ENCODE measurements around the gene SLC22A1.

The SLC22A1 gene

GRCh38 chr6:160093061-160093460 lies 28.6 kb upstream of the SLC22A1 start:
- WGBS, result 96% methylated on average over 7 of the region's 7 CpGs
- no peak overlapping the region for H4K8ac ChIP-seq (ENCODE audit: low read length)
- H2BK15ac ChIP-seq (ENCODE audit: low read depth, poor library complexity, severe bottlenecking), result no peak overlapping the region
- H3K79me1 ChIP-seq (replicated peaks; ENCODE audit: low read length, poor library complexity, severe bottlenecking), result peaks cover 35% of the 10 kb centered on the region
- no peak overlapping the region for H2BK120ac ChIP-seq (ENCODE audit: low read depth, low read length)
- no peak overlapping the region for H2BK12ac ChIP-seq (ENCODE audit: low read length in 2 of 2)
- H2AFZ ChIP-seq (ENCODE audit: low read depth, low read length), result no peak overlapping the region
- no peaks in the 10 kb centered on the region for H3K27me3 ChIP-seq (ENCODE audit: control insufficient read depth in 1 of 2, insufficient read depth in 1 of 2, low read length in 2 of 2)
- H3K18ac ChIP-seq (ENCODE audit: low read depth in 1 of 2, low read length in 2 of 2), result no peak overlapping the region
- H3K4me1 ChIP-seq (ENCODE audit: control insufficient read depth, insufficient read depth, low read depth, low read length), result no peaks in the 10 kb centered on the region
- no peak overlapping the region for H3K27ac ChIP-seq (ENCODE audit: low read length, poor library complexity, severe bottlenecking)
- H3K36me3 ChIP-seq (ENCODE audit: control insufficient read depth in 1 of 2, insufficient read depth in 2 of 2, low read depth in 1 of 2, low read length in 2 of 2), result peaks cover 72 to 86% of the 10 kb centered on the region in 2 experiments
- H3K9ac ChIP-seq (ENCODE audit: low read length), result no peak overlapping the region
- H3K9me3 ChIP-seq (ENCODE audit: control insufficient read depth, low read length), result no peaks in the 10 kb centered on the region
- no peak for DNase-seq
- H3K23ac ChIP-seq (ENCODE audit: low read length in 2 of 2), result no peak overlapping the region
- H3K4ac ChIP-seq (ENCODE audit: low read depth in 1 of 2, low read length in 2 of 2), result no peak overlapping the region
- no peak overlapping the region for H3K4me3 ChIP-seq (ENCODE audit: insufficient read depth in 1 of 2, low read depth in 1 of 2, low read length in 2 of 2)
- H4K91ac ChIP-seq (ENCODE audit: low read length), result no peak overlapping the region
- H3K4me2 ChIP-seq (ENCODE audit: low read length, poor library complexity, severe bottlenecking), result no peak overlapping the region
- H2BK5ac ChIP-seq (ENCODE audit: low read depth, low read length, poor library complexity, severe bottlenecking), result no peak overlapping the region
- H3K14ac ChIP-seq (ENCODE audit: low read length in 2 of 2), result no peak overlapping the region
- H2AK5ac ChIP-seq (ENCODE audit: low read length, severe bottlenecking), result no peak overlapping the region

GRCh38 chr6:160093946-160094345 lies 27.7 kb upstream of the SLC22A1 start:
- H3K4ac ChIP-seq (ENCODE audit: low read depth in 1 of 2, low read length in 2 of 2), result no peak overlapping the region
- no peak overlapping the region for H3K18ac ChIP-seq (ENCODE audit: low read depth in 1 of 2, low read length in 2 of 2)
- peak overlapping the region in 1 of 2 experiments; percentile 47 for H3K23ac ChIP-seq (ENCODE audit: low read length in 2 of 2)
- H3K27ac ChIP-seq (ENCODE audit: low read length, poor library complexity, severe bottlenecking), result no peak overlapping the region
- H2BK15ac ChIP-seq (ENCODE audit: low read depth, poor library complexity, severe bottlenecking), result no peak overlapping the region
- peaks cover 68 to 92% of the 10 kb centered on the region in 2 experiments for H3K36me3 ChIP-seq (ENCODE audit: control insufficient read depth in 1 of 2, insufficient read depth in 2 of 2, low read depth in 1 of 2, low read length in 2 of 2)
- no peak overlapping the region for H2AK5ac ChIP-seq (ENCODE audit: low read length, severe bottlenecking)
- no peaks in the 10 kb centered on the region for H3K9me3 ChIP-seq (ENCODE audit: control insufficient read depth, low read length)
- WGBS, result 99% methylated on average over 4 of the region's 4 CpGs
- H2BK12ac ChIP-seq (ENCODE audit: low read length in 2 of 2), result no peak overlapping the region
- H4K8ac ChIP-seq (ENCODE audit: low read length), result no peak overlapping the region
- H2AFZ ChIP-seq (ENCODE audit: low read depth, low read length), result no peak overlapping the region
- H3K14ac ChIP-seq (ENCODE audit: low read length in 2 of 2), result no peak overlapping the region
- H3K4me3 ChIP-seq (ENCODE audit: insufficient read depth in 1 of 2, low read depth in 1 of 2, low read length in 2 of 2), result no peak overlapping the region
- peaks cover 33% of the 10 kb centered on the region for H3K79me1 ChIP-seq (replicated peaks; ENCODE audit: low read length, poor library complexity, severe bottlenecking)
- no peak overlapping the region for H3K9ac ChIP-seq (ENCODE audit: low read length)
- no peaks in the 10 kb centered on the region for H3K27me3 ChIP-seq (ENCODE audit: control insufficient read depth in 1 of 2, insufficient read depth in 1 of 2, low read length in 2 of 2)
- H4K91ac ChIP-seq (ENCODE audit: low read length), result no peak overlapping the region
- no peak for DNase-seq
- H3K4me2 ChIP-seq (ENCODE audit: low read length, poor library complexity, severe bottlenecking), result no peak overlapping the region
- H2BK120ac ChIP-seq (ENCODE audit: low read depth, low read length), result no peak overlapping the region
- H3K4me1 ChIP-seq (ENCODE audit: control insufficient read depth, insufficient read depth, low read depth, low read length), result no peaks in the 10 kb centered on the region
- H2BK5ac ChIP-seq (ENCODE audit: low read depth, low read length, poor library complexity, severe bottlenecking), result no peak overlapping the region

DNA sequence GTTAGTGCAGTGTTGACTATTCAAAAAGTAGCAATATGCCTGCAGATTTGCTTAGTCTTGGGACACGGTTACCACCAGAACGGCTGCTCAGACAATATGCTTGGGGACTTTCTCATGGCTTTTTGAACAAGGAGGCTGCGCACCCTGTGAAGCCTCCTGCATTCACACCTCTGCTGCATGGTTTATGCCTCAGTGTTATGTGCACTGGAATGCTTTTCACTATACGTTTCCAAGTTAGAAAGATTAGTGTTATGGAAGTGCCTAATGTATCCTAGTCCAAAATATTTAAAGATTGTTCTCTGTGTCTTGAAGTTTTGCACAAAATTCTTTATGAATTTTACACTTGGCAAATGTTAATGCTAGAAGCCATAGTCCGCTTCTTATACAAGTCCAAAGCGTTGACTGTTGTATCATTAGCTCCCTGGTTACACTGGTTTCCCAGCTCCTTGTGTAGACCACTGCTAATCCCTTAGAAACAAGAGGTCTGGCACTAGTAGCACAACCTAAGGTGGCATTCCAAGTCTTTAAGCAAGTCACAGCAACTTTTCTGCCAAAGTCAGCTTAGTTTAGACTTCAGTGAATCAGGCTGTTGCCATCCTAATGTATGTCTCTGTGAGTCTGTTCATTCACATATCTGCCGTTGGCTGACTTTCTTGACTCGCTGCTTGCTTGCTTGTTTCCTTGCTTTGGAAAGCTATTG lies 26.3 kb upstream of the SLC22A1 start:
- 95% methylated on average over 8 of the region's 8 CpGs for WGBS
- H3K27me3 ChIP-seq (ENCODE audit: control insufficient read depth in 1 of 2, insufficient read depth in 1 of 2, low read length in 2 of 2), result no peaks in the 10 kb centered on the region

DNA sequence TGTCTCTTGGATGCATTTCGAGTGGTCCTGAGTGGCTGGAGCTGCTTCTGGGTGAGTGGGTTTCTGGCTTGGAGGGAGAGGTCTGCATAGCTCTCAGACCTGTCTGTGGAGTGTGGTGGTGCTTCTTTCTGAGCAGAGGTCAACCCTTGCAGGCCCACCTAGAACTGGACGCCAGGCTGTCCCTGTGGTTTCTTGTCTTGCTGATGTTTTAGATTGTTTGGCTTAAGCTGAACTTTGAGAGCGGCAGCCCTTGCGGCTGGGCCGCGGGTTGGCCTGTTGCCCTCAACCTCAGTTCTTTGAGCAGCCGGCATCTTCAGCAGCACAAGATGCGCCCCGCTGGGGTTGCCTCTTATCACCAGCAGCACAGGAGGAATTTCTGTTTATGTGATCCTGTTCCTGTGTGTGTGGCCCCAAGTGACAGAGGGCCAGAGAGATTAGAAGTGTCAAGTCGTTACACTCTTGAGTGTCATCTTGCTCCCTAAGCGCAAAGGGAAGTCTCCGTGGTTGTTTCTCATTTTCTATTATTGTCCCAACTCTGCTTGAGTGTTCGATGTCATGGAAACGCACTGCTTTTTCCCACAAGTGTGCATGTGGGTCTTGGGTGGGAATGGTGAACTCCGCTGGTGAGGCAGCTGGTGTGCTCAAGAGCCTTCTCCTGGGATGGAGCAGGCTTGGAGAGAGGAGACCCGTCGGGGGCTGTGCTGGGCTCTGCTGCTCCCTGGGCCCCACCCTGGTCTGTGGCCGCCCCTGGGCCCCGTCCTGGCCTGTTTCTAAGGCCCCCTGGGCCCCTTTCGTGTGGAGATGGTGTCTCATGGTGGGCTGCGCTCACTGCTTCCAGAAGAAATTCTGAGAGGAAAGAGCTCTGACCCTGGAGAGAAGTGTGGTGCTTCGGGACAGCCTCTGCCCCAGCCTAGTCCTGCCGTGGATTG lies 20.1 kb upstream of the SLC22A1 start:
- Histone ChIP-seq H2BK12ac (ENCODE audit: low read length in 2 of 2) (no peak overlapping the region), H3K4ac (ENCODE audit: low read depth in 1 of 2, low read length in 2 of 2) (no peak overlapping the region), H3K9ac (ENCODE audit: low read length) (no peak overlapping the region), H3K27ac (ENCODE audit: low read length, poor library complexity, severe bottlenecking) (no peak overlapping the region), H3K4me1 (ENCODE audit: control insufficient read depth, insufficient read depth, low read depth, low read length) (peaks cover 3% of the 10 kb centered on the region), H3K27me3 (ENCODE audit: control insufficient read depth in 1 of 2, insufficient read depth in 1 of 2, low read length in 2 of 2) (no peaks in the 10 kb centered on the region), H2BK15ac (ENCODE audit: low read depth, poor library complexity, severe bottlenecking) (no peak overlapping the region), H3K18ac (ENCODE audit: low read depth in 1 of 2, low read length in 2 of 2) (no peak overlapping the region), H3K36me3 (ENCODE audit: control insufficient read depth in 1 of 2, insufficient read depth in 2 of 2, low read depth in 1 of 2, low read length in 2 of 2) (peaks cover 59 to 89% of the 10 kb centered on the region in 2 experiments), H2BK5ac (ENCODE audit: low read depth, low read length, poor library complexity, severe bottlenecking) (no peak overlapping the region), H3K4me2 (ENCODE audit: low read length, poor library complexity, severe bottlenecking) (no peak overlapping the region), H3K14ac (ENCODE audit: low read length in 2 of 2) (no peak overlapping the region), H2BK120ac (ENCODE audit: low read depth, low read length) (no peak overlapping the region), H3K9me3 (ENCODE audit: control insufficient read depth, low read length) (no peaks in the 10 kb centered on the region), H4K91ac (ENCODE audit: low read length) (no peak overlapping the region), H2AK5ac (ENCODE audit: low read length, severe bottlenecking) (no peak overlapping the region), H3K4me3 (ENCODE audit: insufficient read depth in 1 of 2, low read depth in 1 of 2, low read length in 2 of 2) (no peak overlapping the region), H4K8ac (ENCODE audit: low read length) (no peak overlapping the region), H3K79me1 (replicated peaks; ENCODE audit: low read length, poor library complexity, severe bottlenecking) (peaks cover 38% of the 10 kb centered on the region), H3K23ac (ENCODE audit: low read length in 2 of 2) (peak overlapping the region in 1 of 2 experiments; percentile 55), H2AFZ (ENCODE audit: low read depth, low read length) (no peak overlapping the region)
- 93% methylated on average over 23 of the region's 23 CpGs for WGBS
- DNase-seq, result peak; percentile 7

More for the DNA sequence above, 26.3 kb upstream of the SLC22A1 start:
- Histone ChIP-seq H2BK15ac (ENCODE audit: low read depth, poor library complexity, severe bottlenecking) (no peak overlapping the region), H3K36me3 (ENCODE audit: control insufficient read depth in 1 of 2, insufficient read depth in 2 of 2, low read depth in 1 of 2, low read length in 2 of 2) (peaks cover 59 to 89% of the 10 kb centered on the region in 2 experiments), H4K8ac (ENCODE audit: low read length) (no peak overlapping the region), H2BK120ac (ENCODE audit: low read depth, low read length) (no peak overlapping the region), H4K91ac (ENCODE audit: low read length) (no peak overlapping the region), H3K9ac (ENCODE audit: low read length) (no peak overlapping the region), H2AK5ac (ENCODE audit: low read length, severe bottlenecking) (no peak overlapping the region), H3K18ac (ENCODE audit: low read depth in 1 of 2, low read length in 2 of 2) (no peak overlapping the region), H3K23ac (ENCODE audit: low read length in 2 of 2) (no peak overlapping the region), H3K9me3 (ENCODE audit: control insufficient read depth, low read length) (no peaks in the 10 kb centered on the region), H3K4me2 (ENCODE audit: low read length, poor library complexity, severe bottlenecking) (no peak overlapping the region), H3K4me3 (ENCODE audit: insufficient read depth in 1 of 2, low read depth in 1 of 2, low read length in 2 of 2) (no peak overlapping the region), H2BK5ac (ENCODE audit: low read depth, low read length, poor library complexity, severe bottlenecking) (no peak overlapping the region), H2AFZ (ENCODE audit: low read depth, low read length) (no peak overlapping the region), H3K27ac (ENCODE audit: low read length, poor library complexity, severe bottlenecking) (no peak overlapping the region), H3K4me1 (ENCODE audit: control insufficient read depth, insufficient read depth, low read depth, low read length) (no peaks in the 10 kb centered on the region), H3K79me1 (replicated peaks; ENCODE audit: low read length, poor library complexity, severe bottlenecking) (peaks cover 26% of the 10 kb centered on the region), H2BK12ac (ENCODE audit: low read length in 2 of 2) (no peak overlapping the region), H3K14ac (ENCODE audit: low read length in 2 of 2) (no peak overlapping the region), H3K4ac (ENCODE audit: low read depth in 1 of 2, low read length in 2 of 2) (no peak overlapping the region)
- no peak for DNase-seq

Data from mesenchymal stem cell (in vitro differentiated cells and primary cell).